RWPE2 (cell line): ENCODE results near the gene ANAPC2.

Experiments used
- ATAC-seq: fragments of 200-7000 bp; cut with Tn5 transposase; 3 replicates; pipeline ENCODE4 v1.9.1; 2021; ENCODE audit warnings: low read depth
- DNase-seq: peaks from one replicate; pipeline ENCODE4 v3.0.0-alpha.2; 2020; ENCODE audit warnings: low spot score
- H3K27ac ChIP-seq: fragments of 450-650 bp; 2 replicates; pipeline ENCODE4 v1.5.1; 2017; ENCODE audit warnings: mild to moderate bottlenecking; ENCODE audit not compliant: poor library complexity, severe bottlenecking
- H3K27me3 ChIP-seq: fragments of 250-450 bp; sonication (Bioruptor Pico); 2 replicates; pipeline ENCODE4 v1.5.1; 2021; ENCODE audit warnings: mild to moderate bottlenecking, moderate library complexity; ENCODE audit not compliant: insufficient read depth, poor library complexity, severe bottlenecking
- H3K36me3 ChIP-seq: fragments of 250-450 bp; sonication (Bioruptor Pico); 2 replicates; pipeline ENCODE4 v1.5.1; 2020; ENCODE audit warnings: low read depth, mild to moderate bottlenecking, moderate library complexity
- H3K4me1 ChIP-seq: fragments of 250-450 bp; sonication (Bioruptor Pico); 2 replicates; pipeline ENCODE4 v1.5.1; 2021; ENCODE audit warnings: mild to moderate bottlenecking, moderate library complexity; ENCODE audit not compliant: insufficient read depth, poor library complexity, severe bottlenecking
- H3K4me3 ChIP-seq: fragments of 250-450 bp; sonication (Bioruptor Pico); 2 replicates; pipeline ENCODE4 v1.5.1; 2021; ENCODE audit warnings: mild to moderate bottlenecking, moderate library complexity; ENCODE audit not compliant: severe bottlenecking
- H3K9me3 ChIP-seq: fragments of 250-450 bp; sonication (Bioruptor Pico); 2 replicates; pipeline ENCODE4 v1.5.1; 2021; ENCODE audit warnings: mild to moderate bottlenecking, moderate library complexity; ENCODE audit not compliant: severe bottlenecking
- TF ChIP-seq, protein P1 (sequence below): fragments of 450-650 bp; IDR thresholded peaks from one replicate; pipeline ENCODE4 v1.5.1; 2017; ENCODE audit warnings: mild to moderate bottlenecking, moderate library complexity; ENCODE audit not compliant: poor library complexity, severe bottlenecking

ANAPC2 gene

DNA sequence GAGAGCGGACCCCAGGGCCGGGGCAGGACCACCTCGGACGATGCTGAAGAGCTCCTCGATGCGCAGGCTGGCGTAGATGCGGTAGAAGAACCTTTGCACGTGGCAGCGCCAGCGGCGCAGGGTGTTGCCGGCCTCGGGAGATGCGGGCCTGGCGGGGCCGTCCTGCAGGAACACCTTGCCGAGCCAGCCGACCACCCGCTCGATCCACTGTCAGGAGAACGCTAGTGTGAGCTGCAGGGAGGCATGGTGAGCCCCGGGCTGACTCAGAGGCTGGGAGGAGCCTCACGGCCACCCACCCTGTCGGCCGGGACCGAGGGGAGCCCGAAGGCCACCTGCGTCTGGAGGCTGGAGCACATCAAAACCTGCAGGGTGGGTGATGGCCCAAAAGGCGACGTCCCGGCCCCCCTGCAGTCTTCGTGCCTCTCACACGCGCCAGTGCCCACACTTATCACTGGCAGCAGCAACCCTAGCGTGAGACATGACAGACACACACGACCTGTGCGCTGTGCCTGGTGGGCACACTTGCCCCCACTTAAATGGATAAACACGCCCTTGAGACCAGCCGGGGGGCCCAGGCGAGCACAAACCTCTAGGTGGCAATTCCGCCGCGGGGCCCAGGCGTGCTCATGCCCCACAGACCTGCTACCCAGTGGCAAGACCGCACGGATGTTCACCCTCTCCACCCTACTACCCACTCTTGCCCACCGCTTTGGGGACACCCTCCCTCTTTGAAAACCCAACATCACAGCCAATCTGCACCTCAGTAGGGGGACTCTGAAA lies 3.3 kb downstream of the ANAPC2 start:
- ATAC-seq = no peak
- TF ChIP-seq, protein P1, sequence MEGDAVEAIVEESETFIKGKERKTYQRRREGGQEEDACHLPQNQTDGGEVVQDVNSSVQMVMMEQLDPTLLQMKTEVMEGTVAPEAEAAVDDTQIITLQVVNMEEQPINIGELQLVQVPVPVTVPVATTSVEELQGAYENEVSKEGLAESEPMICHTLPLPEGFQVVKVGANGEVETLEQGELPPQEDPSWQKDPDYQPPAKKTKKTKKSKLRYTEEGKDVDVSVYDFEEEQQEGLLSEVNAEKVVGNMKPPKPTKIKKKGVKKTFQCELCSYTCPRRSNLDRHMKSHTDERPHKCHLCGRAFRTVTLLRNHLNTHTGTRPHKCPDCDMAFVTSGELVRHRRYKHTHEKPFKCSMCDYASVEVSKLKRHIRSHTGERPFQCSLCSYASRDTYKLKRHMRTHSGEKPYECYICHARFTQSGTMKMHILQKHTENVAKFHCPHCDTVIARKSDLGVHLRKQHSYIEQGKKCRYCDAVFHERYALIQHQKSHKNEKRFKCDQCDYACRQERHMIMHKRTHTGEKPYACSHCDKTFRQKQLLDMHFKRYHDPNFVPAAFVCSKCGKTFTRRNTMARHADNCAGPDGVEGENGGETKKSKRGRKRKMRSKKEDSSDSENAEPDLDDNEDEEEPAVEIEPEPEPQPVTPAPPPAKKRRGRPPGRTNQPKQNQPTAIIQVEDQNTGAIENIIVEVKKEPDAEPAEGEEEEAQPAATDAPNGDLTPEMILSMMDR = no peak

DNA sequence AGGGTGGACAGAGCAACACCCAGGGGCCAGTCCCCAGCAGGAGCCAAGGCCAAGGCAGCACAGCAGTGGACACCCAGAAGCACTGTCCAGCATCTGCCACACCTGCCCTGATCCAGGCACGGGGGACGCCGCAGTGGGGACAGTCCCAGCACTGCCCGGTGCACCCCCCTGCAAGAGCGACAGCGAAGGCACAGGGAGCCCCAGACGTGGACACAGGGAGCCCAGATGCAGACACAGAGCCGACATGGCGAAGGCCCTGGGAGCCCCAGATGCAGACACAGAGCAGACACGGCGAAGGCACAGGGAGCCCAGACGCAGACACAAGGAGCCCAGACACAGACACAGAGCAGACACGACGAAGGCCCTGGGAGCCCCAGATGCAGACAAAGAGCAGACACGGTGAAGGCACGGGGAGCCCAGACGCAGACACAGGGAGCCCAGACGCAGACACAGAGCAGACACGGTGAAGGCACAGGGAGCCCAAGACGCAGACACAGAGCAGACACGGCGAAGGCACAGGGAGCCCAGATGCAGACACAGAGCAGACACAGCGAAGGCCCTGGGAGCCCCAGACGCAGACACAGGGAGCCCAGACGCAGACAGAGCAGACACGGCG lies 4.3 kb downstream of the ANAPC2 start:
- H3K9me3 ChIP-seq = no peaks in the 10 kb centered on the region
- no peak overlapping the region for H3K27ac ChIP-seq
- peaks cover 5% of the 10 kb centered on the region for H3K4me1 ChIP-seq
- ATAC-seq (no peak), DNase-seq (no peak)
- peaks cover 33% of the 10 kb centered on the region for H3K36me3 ChIP-seq
- TF ChIP-seq, protein P1 = no peak
- no peaks in the 10 kb centered on the region for H3K27me3 ChIP-seq
- H3K4me3 ChIP-seq = no peak overlapping the region

More for the DNA sequence above, 3.3 kb downstream of the ANAPC2 start:
- H3K27me3 ChIP-seq = no peaks in the 10 kb centered on the region
- peaks cover 35% of the 10 kb centered on the region for H3K36me3 ChIP-seq
- no peak overlapping the region for H3K4me3 ChIP-seq
- no peak overlapping the region for H3K27ac ChIP-seq
- H3K4me1 ChIP-seq = peaks cover 5% of the 10 kb centered on the region
- DNase-seq = no peak
- H3K9me3 ChIP-seq = no peaks in the 10 kb centered on the region

DNA sequence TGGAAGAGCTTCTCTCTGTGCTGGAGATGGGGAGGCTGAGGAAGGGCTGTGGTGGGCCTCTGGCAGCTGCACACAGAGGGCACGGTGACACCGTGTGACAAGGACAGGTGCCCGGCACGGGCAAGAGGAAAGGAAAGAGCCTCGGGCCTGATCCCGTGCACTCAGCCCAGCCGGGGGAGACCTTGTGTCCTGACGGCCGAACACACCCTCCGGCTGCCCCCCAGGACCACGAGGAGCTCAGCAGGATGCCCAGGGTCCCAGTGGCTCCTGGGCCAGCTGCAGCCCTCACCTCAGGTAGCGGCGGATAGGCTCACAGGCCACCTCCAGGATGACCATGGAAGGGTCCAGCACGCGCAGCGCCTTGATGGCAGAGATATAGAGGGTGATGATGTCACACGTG lies 5.5 kb downstream of the ANAPC2 start:
- DNase-seq (no peak), ATAC-seq (no peak)
- no peaks in the 10 kb centered on the region for H3K27me3 ChIP-seq
- peaks cover 5% of the 10 kb centered on the region for H3K4me1 ChIP-seq
- H3K4me3 ChIP-seq = no peak overlapping the region
- H3K36me3 ChIP-seq = peaks cover 33% of the 10 kb centered on the region
- TF ChIP-seq, protein P1 = no peak
- no peaks in the 10 kb centered on the region for H3K9me3 ChIP-seq
- H3K27ac ChIP-seq = no peak overlapping the region

DNA sequence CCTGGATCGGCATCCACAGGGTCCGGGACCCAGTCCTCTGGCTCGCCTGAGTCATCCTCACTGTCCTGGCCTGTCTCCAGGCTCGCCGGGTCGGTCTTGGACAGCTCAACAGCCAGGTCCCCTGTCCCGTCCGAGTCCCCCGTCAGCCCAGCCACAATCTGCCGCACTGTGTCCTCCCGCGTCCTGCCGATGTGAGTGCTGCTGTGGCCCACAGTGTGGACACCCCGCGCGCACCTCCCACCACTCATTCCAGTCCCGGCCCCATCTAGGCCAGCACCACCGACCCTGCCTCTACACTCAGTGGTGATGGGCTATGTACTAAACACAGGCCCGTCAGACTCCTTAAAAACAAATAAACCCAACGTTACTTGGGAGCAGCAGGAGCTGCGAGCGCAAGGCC lies 6.7 kb downstream of the ANAPC2 start:
- no peaks in the 10 kb centered on the region for H3K4me1 ChIP-seq
- ATAC-seq (no peak), DNase-seq (no peak)
- H3K36me3 ChIP-seq = peaks cover 24% of the 10 kb centered on the region
- no peak overlapping the region for H3K4me3 ChIP-seq
- no peaks in the 10 kb centered on the region for H3K9me3 ChIP-seq
- TF ChIP-seq, protein P1 = no peak
- no peaks in the 10 kb centered on the region for H3K27me3 ChIP-seq
- no peak overlapping the region for H3K27ac ChIP-seq

DNA sequence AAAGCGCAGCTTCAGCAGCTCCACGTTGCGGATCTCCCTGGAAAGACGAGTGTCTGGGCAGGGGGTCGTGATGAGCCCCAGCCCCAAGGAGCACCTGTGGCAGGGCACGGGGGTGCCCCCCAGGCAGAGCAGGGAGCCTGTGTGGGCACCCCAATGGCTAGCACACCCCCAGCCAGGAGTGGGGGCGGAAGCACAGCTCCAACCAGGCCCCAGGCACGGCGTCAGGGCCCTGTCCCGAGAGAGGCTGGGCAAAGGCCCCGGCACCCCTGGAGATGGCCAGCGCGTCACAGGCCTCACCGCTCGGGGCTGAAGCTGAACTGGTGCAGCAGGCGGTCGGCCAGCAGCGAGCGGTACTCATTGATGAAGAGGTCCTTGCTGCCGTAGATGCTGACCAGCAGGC lies 7.9 kb downstream of the ANAPC2 start:
- TF ChIP-seq, protein P1 = no peak
- H3K9me3 ChIP-seq = no peaks in the 10 kb centered on the region
- H3K27me3 ChIP-seq = no peaks in the 10 kb centered on the region
- H3K36me3 ChIP-seq = peaks cover 24% of the 10 kb centered on the region
- no peak overlapping the region for H3K4me3 ChIP-seq
- H3K4me1 ChIP-seq = no peaks in the 10 kb centered on the region
- H3K27ac ChIP-seq = no peak overlapping the region
- DNase-seq = no peak
- no peak for ATAC-seq
